SJCRH30 (cell line): Measurements from ENCODE around the gene SDSL. TPM values are rescaled to one million over a fixed set of nuclear protein-coding genes. Genes with fewer than 3 reads are reported as not detected.
A peak's percentile ranks its signal among the peaks of the same experiment; 100 is the strongest.

Source experiments
- DNase-seq, 2 experiments: peaks; one replicate each; pipeline ENCODE4 v3.0.0-alpha.2; 2015 to 2020
- H3K27ac ChIP-seq: fragments of 250-450 bp; sonication (Bioruptor Pico); 2 replicates; pipeline ENCODE4 v1.5.1; 2020; ENCODE audit warnings: mild to moderate bottlenecking, moderate library complexity
- H3K27me3 ChIP-seq: fragments of 250-450 bp; sonication (Bioruptor Pico); 2 replicates; pipeline ENCODE4 v1.5.1; 2020; ENCODE audit warnings: mild to moderate bottlenecking, moderate library complexity
- H3K36me3 ChIP-seq: fragments of 250-450 bp; sonication (Bioruptor Pico); 2 replicates; pipeline ENCODE4 v1.5.1; 2020; ENCODE audit warnings: mild to moderate bottlenecking, moderate library complexity
- H3K4me1 ChIP-seq: fragments of 250-450 bp; sonication (Bioruptor Pico); 2 replicates; pipeline ENCODE4 v1.5.1; 2020; ENCODE audit warnings: mild to moderate bottlenecking, moderate library complexity
- H3K4me3 ChIP-seq: fragments of 250-450 bp; sonication (Bioruptor Pico); 2 replicates; pipeline ENCODE4 v1.5.1; 2020; ENCODE audit warnings: mild to moderate bottlenecking, moderate library complexity
- H3K9me3 ChIP-seq: fragments of 250-450 bp; sonication (Bioruptor Pico); replicated peaks from 2 replicates; pipeline ENCODE4 v1.5.1; 2020; ENCODE audit warnings: mild to moderate bottlenecking, moderate library complexity
- total RNA-seq: library from RNA; depleted of rRNA; stranded (reverse); fragments of >200 nt; shearing (Covaris generic); gene quantifications from 2 replicates; pipeline ENCODE4 v1.2.3, GENCODE V29; 2014

The SDSL gene
- total RNA-seq, 1 experiment from 2014 or later, result 1.9 TPM

GRCh38 chr12:113424456-113424855, 2.3 kb downstream of the SDSL start:
- DNase-seq, result no peak
- Histone ChIP-seq H3K27ac (no peak overlapping the region), H3K4me1 (0 out of 2 replicates have a peak, but pooled peaks cover 4% of the 10 kb centered on the region), H3K27me3 (no peaks in the 10 kb centered on the region), H3K9me3 (no peaks in the 10 kb centered on the region), H3K36me3 (no peaks in the 10 kb centered on the region), H3K4me3 (no peak overlapping the region)

GRCh38 chr12:113424915-113425823, 3.0 kb downstream of the SDSL start:
- Histone ChIP-seq H3K4me1 (0 out of 2 replicates have a peak, but pooled peaks cover 4% of the 10 kb centered on the region), H3K27me3 (no peaks in the 10 kb centered on the region), H3K27ac (no peak overlapping the region), H3K4me3 (no peak overlapping the region), H3K36me3 (no peaks in the 10 kb centered on the region), H3K9me3 (no peaks in the 10 kb centered on the region)
- peak; percentile 40 to 71 for DNase-seq

GRCh38 chr12:113425960-113426453, 3.8 kb downstream of the SDSL start:
- Histone ChIP-seq H3K4me1 (0 out of 2 replicates have a peak, but pooled peaks cover 4% of the 10 kb centered on the region), H3K27me3 (no peaks in the 10 kb centered on the region), H3K27ac (no peak overlapping the region), H3K36me3 (no peaks in the 10 kb centered on the region), H3K9me3 (no peaks in the 10 kb centered on the region), H3K4me3 (no peak overlapping the region)
- peak in 1 of 2 experiments; percentile 21 for DNase-seq

- DNase-seq, result no peak
- Histone ChIP-seq H3K27me3 (no peaks in the 10 kb centered on the region), H3K36me3 (no peaks in the 10 kb centered on the region), H3K9me3 (no peaks in the 10 kb centered on the region), H3K4me3 (no peak overlapping the region), H3K27ac (no peak overlapping the region), H3K4me1 (0 out of 2 replicates have a peak, but pooled peaks cover 4% of the 10 kb centered on the region)
These were observed 5.7 kb downstream of the SDSL start for GRCh38 chr12:113427882-113428281.

- Histone ChIP-seq H3K36me3 (no peaks in the 10 kb centered on the region), H3K27me3 (no peaks in the 10 kb centered on the region), H3K4me3 (no peak overlapping the region), H3K27ac (no peak overlapping the region), H3K9me3 (no peaks in the 10 kb centered on the region), H3K4me1 (no peaks in the 10 kb centered on the region)
- no peak for DNase-seq
These were observed 6.3 kb downstream of the SDSL start for GRCh38 chr12:113428482-113428881.

GRCh38 chr12:113432986-113433385, 10.8 kb downstream of the SDSL start:
- no peaks in the 10 kb centered on the region for H3K27me3 ChIP-seq
- H3K4me3 ChIP-seq, result no peak overlapping the region
- no peak overlapping the region for H3K27ac ChIP-seq
- H3K9me3 ChIP-seq, result no peaks in the 10 kb centered on the region
- no peak for DNase-seq
- no peaks in the 10 kb centered on the region for H3K36me3 ChIP-seq
- no peaks in the 10 kb centered on the region for H3K4me1 ChIP-seq

- H3K27ac ChIP-seq, result no peak overlapping the region
- no peaks in the 10 kb centered on the region for H3K9me3 ChIP-seq
- H3K36me3 ChIP-seq, result no peaks in the 10 kb centered on the region
- H3K27me3 ChIP-seq, result no peaks in the 10 kb centered on the region
- no peak for DNase-seq
- H3K4me1 ChIP-seq, result no peaks in the 10 kb centered on the region
- no peak overlapping the region for H3K4me3 ChIP-seq
These were observed 13.2 kb downstream of the SDSL start for GRCh38 chr12:113435367-113435766.

- DNase-seq, result no peak
- Histone ChIP-seq H3K36me3 (no peaks in the 10 kb centered on the region), H3K4me3 (no peak overlapping the region), H3K27ac (no peak overlapping the region), H3K9me3 (no peaks in the 10 kb centered on the region), H3K4me1 (no peaks in the 10 kb centered on the region), H3K27me3 (0 out of 2 replicates have a peak, but pooled peaks cover 4% of the 10 kb centered on the region)
These were observed 14.4 kb downstream of the SDSL start for GRCh38 chr12:113436586-113436985.

- Histone ChIP-seq H3K27me3 (peaks cover 4% of the 10 kb centered on the region; the same call in 1 of the 2 replicates), H3K4me3 (no peak overlapping the region), H3K36me3 (no peaks in the 10 kb centered on the region), H3K4me1 (no peaks in the 10 kb centered on the region), H3K27ac (no peak overlapping the region), H3K9me3 (no peaks in the 10 kb centered on the region)
- no peak for DNase-seq
These were observed 15.0 kb downstream of the SDSL start for GRCh38 chr12:113436993-113437728.

- DNase-seq, result no peak
- Histone ChIP-seq H3K9me3 (no peaks in the 10 kb centered on the region), H3K27me3 (peaks cover 4% of the 10 kb centered on the region; the same call in 1 of the 2 replicates), H3K36me3 (no peaks in the 10 kb centered on the region), H3K4me1 (no peaks in the 10 kb centered on the region), H3K4me3 (no peak overlapping the region), H3K27ac (no peak overlapping the region)
These were observed 15.5 kb downstream of the SDSL start for GRCh38 chr12:113437729-113438100.

- DNase-seq, result no peak
- Histone ChIP-seq H3K27me3 (peaks cover 4% of the 10 kb centered on the region; the same call in 1 of the 2 replicates), H3K27ac (no peak overlapping the region), H3K4me3 (no peak overlapping the region), H3K36me3 (no peaks in the 10 kb centered on the region), H3K4me1 (no peaks in the 10 kb centered on the region), H3K9me3 (no peaks in the 10 kb centered on the region)
These were observed 16.5 kb downstream of the SDSL start for GRCh38 chr12:113438523-113439300.

- Histone ChIP-seq H3K4me1 (no peaks in the 10 kb centered on the region), H3K27me3 (peaks cover 4% of the 10 kb centered on the region; the same call in 1 of the 2 replicates), H3K4me3 (no peak overlapping the region), H3K36me3 (no peaks in the 10 kb centered on the region), H3K27ac (no peak overlapping the region), H3K9me3 (no peaks in the 10 kb centered on the region)
- no peak for DNase-seq
These were observed 17.1 kb downstream of the SDSL start for GRCh38 chr12:113439301-113439597.

GRCh38 chr12:113439606-113440030, 17.4 kb downstream of the SDSL start:
- Histone ChIP-seq H3K4me3 (no peak overlapping the region), H3K4me1 (no peaks in the 10 kb centered on the region), H3K36me3 (no peaks in the 10 kb centered on the region), H3K27ac (no peak overlapping the region), H3K9me3 (no peaks in the 10 kb centered on the region), H3K27me3 (peaks cover 4% of the 10 kb centered on the region; the same call in 1 of the 2 replicates)
- DNase-seq, result peak; percentile 63 to 72

GRCh38 chr12:113440336-113440735, 18.2 kb downstream of the SDSL start:
- Histone ChIP-seq H3K36me3 (no peaks in the 10 kb centered on the region), H3K27me3 (peaks cover 4% of the 10 kb centered on the region; the same call in 1 of the 2 replicates), H3K27ac (no peak overlapping the region), H3K4me3 (no peak overlapping the region), H3K4me1 (no peaks in the 10 kb centered on the region), H3K9me3 (no peaks in the 10 kb centered on the region)
- DNase-seq, result no peak
